Stimulated activated CD4-positive, alpha-beta T cell treated with anti-CD3 and anti-CD28 coated beads, Interleukin-4, amount 100 ng/mL, for 48 hours (primary cell): ENCODE measurements around the gene CRP.
"Not testable (repeated sequence)": the region's sequence is repeated elsewhere in the genome, so short reads cannot be mapped to it uniquely, and the experiment has no call there.

Experiments used
- DNase-seq, 2 donors: peaks; one replicate each; pipeline ENCODE4 v3.0.0-alpha.2; 2020; ENCODE audit warnings: low read depth in 2 of 2

CRP gene

GRCh38 chr1:159714529-159714928 is at the start of gene CRP:
CRP (minus strand) TSS chr1:159714589; CDS start chr1:159714485, 104 bp downstream.
- DNase-seq, result no peak

GRCh38 chr1:159763686-159764085 is 49.3 kb upstream of the CRP start:
- no peak for DNase-seq

GRCh38 chr1:159756397-159756796 is 42.0 kb upstream of the CRP start:
- DNase-seq, result no peak

GRCh38 chr1:159755451-159756007 is 41.1 kb upstream of the CRP start:
- DNase-seq, result no peak

- DNase-seq, result no peak
Measured at GRCh38 chr1:159753386-159753785, 39.0 kb upstream of the CRP start.

GRCh38 chr1:159752135-159752580 is 37.8 kb upstream of the CRP start:
- DNase-seq, result no peak

GRCh38 chr1:159751031-159751430 is 36.6 kb upstream of the CRP start:
- DNase-seq, result no peak

- DNase-seq, result no peak
Measured at GRCh38 chr1:159750621-159751020, 36.2 kb upstream of the CRP start.

GRCh38 chr1:159749630-159750029 is 35.2 kb upstream of the CRP start:
- no peak for DNase-seq

GRCh38 chr1:159748370-159748769 is 34.0 kb upstream of the CRP start:
- DNase-seq, result no peak

GRCh38 chr1:159746666-159747065 is 32.3 kb upstream of the CRP start:
- no peak for DNase-seq

- DNase-seq, result no peak
Measured at GRCh38 chr1:159743651-159744410, 29.4 kb upstream of the CRP start.

GRCh38 chr1:159737238-159737916 is 23.0 kb upstream of the CRP start:
- DNase-seq, result no peak

- DNase-seq, result not testable (repeated sequence)
Measured at GRCh38 chr1:159723188-159723587, 8.8 kb upstream of the CRP start.

- DNase-seq, result no peak
Measured at GRCh38 chr1:159719990-159720389, 5.6 kb upstream of the CRP start.

GRCh38 chr1:159715855-159716254 is 1.5 kb upstream of the CRP start:
- no peak for DNase-seq

GRCh38 chr1:159712080-159712479 is 2.3 kb downstream of the CRP start:
- DNase-seq, result no peak

- DNase-seq, result no peak
Measured at GRCh38 chr1:159707472-159708260, 6.7 kb downstream of the CRP start.

- no peak for DNase-seq
Measured at GRCh38 chr1:159705904-159706256, 8.5 kb downstream of the CRP start.

- no peak for DNase-seq
Measured at GRCh38 chr1:159705251-159705903, 9.0 kb downstream of the CRP start.

- no peak for DNase-seq
Measured at GRCh38 chr1:159704481-159704880, 9.9 kb downstream of the CRP start.

- DNase-seq, result no peak
Measured at GRCh38 chr1:159700312-159700711, 14.1 kb downstream of the CRP start.
